A549 (cell line): ENCODE results near the gene ANO9. TPM values are rescaled to one million over a fixed set of nuclear protein-coding genes. Genes with fewer than 3 reads are reported as not detected.

Experiments
- ATAC-seq, 2 experiments: fragments of 200-7000 bp in 1 of 2; fragments of >200 bp in 1 of 2; cut with Nextera tagmentation in 1 of 2; cut with Tn5 transposase in 1 of 2; 3 replicates each; pipeline versions ENCODE4 v1.8.0 to v1.9.1; 2018 to 2020; ENCODE audit warnings: mild to moderate bottlenecking in 1 of 2, moderate library complexity in 1 of 2
- CTCF ChIA-PET: fragments of 300-600 bp; sonication (Branson Sonifier 250); formaldehyde crosslinking; extraction: SDS; loops from one replicate; lab custom pipeline; 2021; ENCODE audit warnings: antibody characterized with exemption, inconsistent platforms; lab: Yijun Ruan, JAX
- POLR2A ChIA-PET: fragments of 350-600 bp; formaldehyde crosslinking; extraction: SDS; loops from one replicate; lab custom pipeline; 2021; ENCODE audit warnings: antibody characterized with exemption, inconsistent platforms; lab: Yijun Ruan, JAX
- DNase-seq, 2 experiments: peaks; one replicate each; pipeline versions ENCODE4 v3.0.0 to v3.0.0-alpha.2; 2011 to 2016; ENCODE audit warnings: low read depth in 1 of 2, low spot score in 1 of 2
- FAIRE-seq: peaks from 2 replicates; lab custom pipeline; 2011; peaks lifted over from hg19 to GRCh38; lab: Jason Lieb, UNC
- H3K27ac ChIP-seq, 2 experiments: fragments of >200 bp; sonication (Bioruptor Twin); formaldehyde crosslinking; 3 replicates each; pipeline ENCODE4 v1.5.1; 2016 to 2017
- H3K4me1 ChIP-seq: fragments of >200 bp; sonication (Bioruptor Twin); formaldehyde crosslinking; 3 replicates; pipeline ENCODE4 v1.6.1; 2016
- H3K4me2 ChIP-seq: fragments of >200 bp; sonication (Bioruptor Twin); formaldehyde crosslinking; 3 replicates; pipeline ENCODE4 v1.6.1; 2016
- H3K4me3 ChIP-seq: fragments of >200 bp; sonication (Bioruptor Twin); formaldehyde crosslinking; 3 replicates; pipeline ENCODE4 v1.5.1; 2016
- H3K9me3 ChIP-seq: fragments of >200 bp; sonication (Bioruptor Twin); formaldehyde crosslinking; 3 replicates; pipeline ENCODE4 v1.6.1; 2016
- BCL3 ChIP-seq: fragments of >200 bp; sonication (Bioruptor Twin); formaldehyde crosslinking; IDR thresholded peaks from 3 replicates; pipeline ENCODE4 v1.6.1; 2016
- BHLHE40 ChIP-seq: IDR thresholded peaks from 2 replicates; pipeline ENCODE4 v1.6.1; 2012; ENCODE audit warnings: low read depth, low read length, inconsistent platforms
- CBX2 ChIP-seq: fragments of 200-600 bp; sonication (generic); IDR thresholded peaks from 2 replicates; pipeline ENCODE4 v1.6.1; 2016; ENCODE audit warnings: low read depth, mild to moderate bottlenecking, borderline replicate concordance
- CTCF ChIP-seq: fragments of >200 bp; sonication (Bioruptor Twin); formaldehyde crosslinking; IDR thresholded peaks from 3 replicates; pipeline ENCODE4 v1.5.1; 2016
- EHMT2 ChIP-seq: fragments of 200-600 bp; sonication (generic); IDR thresholded peaks from 2 replicates; pipeline ENCODE4 v1.6.1; 2016; ENCODE audit warnings: antibody characterized with exemption, low read depth, mild to moderate bottlenecking, moderate library complexity
- ESRRA ChIP-seq: fragments of 150-350 bp; IDR thresholded peaks from 2 replicates; pipeline ENCODE4 v1.6.1; 2014; ENCODE audit warnings: mild to moderate bottlenecking, low read length, borderline replicate concordance
- FOXS1 ChIP-seq: fragments of 250-450 bp; sonication (Bioruptor Pico); IDR thresholded peaks from 2 replicates; pipeline ENCODE4 v1.5.0; 2020; ENCODE audit warnings: mild to moderate bottlenecking, moderate library complexity
- GATA3 ChIP-seq: IDR thresholded peaks from 2 replicates; pipeline ENCODE4 v1.6.1; 2012; ENCODE audit warnings: borderline replicate concordance
- HDAC2 ChIP-seq: fragments of 200-600 bp; sonication (generic); IDR thresholded peaks from 2 replicates; pipeline ENCODE4 v1.6.1; 2016
- HOXA7 ChIP-seq: fragments of 250-450 bp; sonication (Bioruptor Pico); IDR thresholded peaks from 2 replicates; pipeline ENCODE4 v1.5.0; 2020; ENCODE audit warnings: mild to moderate bottlenecking, moderate library complexity
- HOXB13 ChIP-seq: fragments of 250-450 bp; sonication (Bioruptor Pico); IDR thresholded peaks from 2 replicates; pipeline ENCODE4 v1.5.0; 2020; ENCODE audit warnings: low read depth, mild to moderate bottlenecking, moderate library complexity
- JUNB ChIP-seq: fragments of >200 bp; sonication (Bioruptor Twin); formaldehyde crosslinking; IDR thresholded peaks from 2 replicates; pipeline ENCODE4 v1.6.1; 2016
- MYC ChIP-seq: IDR thresholded peaks from 2 replicates; pipeline ENCODE4 v1.6.1; 2012; ENCODE audit warnings: mild to moderate bottlenecking, inconsistent platforms, low read length, improper control_type of control experiment, borderline replicate concordance
- NPAS2 ChIP-seq: fragments of 250-450 bp; sonication (Bioruptor Pico); IDR thresholded peaks from 2 replicates; pipeline ENCODE4 v1.8.0; 2022; ENCODE audit warnings: mild to moderate bottlenecking, moderate library complexity, borderline replicate concordance
- NR3C1 ChIP-seq: fragments of >200 bp; sonication (Bioruptor Twin); formaldehyde crosslinking; IDR thresholded peaks from 3 replicates; pipeline ENCODE4 v1.6.1; 2017
- PBX3 ChIP-seq: IDR thresholded peaks from 2 replicates; pipeline ENCODE4 v1.6.1; 2012
- POLR2A ChIP-seq: IDR thresholded peaks from 2 replicates; pipeline ENCODE4 v1.6.1; 2012; ENCODE audit warnings: mild to moderate bottlenecking, low read length
- RARB ChIP-seq: fragments of 250-450 bp; sonication (Bioruptor Pico); IDR thresholded peaks from 2 replicates; pipeline ENCODE4 v1.8.0; 2021; ENCODE audit warnings: mild to moderate bottlenecking, moderate library complexity
- RFX5 ChIP-seq: fragments of 450-650 bp; IDR thresholded peaks from 2 replicates; pipeline ENCODE4 v1.7.1; 2014; ENCODE audit warnings: antibody characterized with exemption, mild to moderate bottlenecking, moderate library complexity
- RNF2 ChIP-seq: fragments of 200-600 bp; sonication (generic); IDR thresholded peaks from 2 replicates; pipeline ENCODE4 v1.6.1; 2016; ENCODE audit warnings: low read depth, mild to moderate bottlenecking, antibody characterized with exemption, moderate library complexity, borderline replicate concordance
- SMC3 ChIP-seq: fragments of >200 bp; sonication (Bioruptor Twin); formaldehyde crosslinking; IDR thresholded peaks from 3 replicates; pipeline ENCODE4 v1.6.1; 2018; ENCODE audit warnings: inconsistent platforms
- WGBS: methylation state at CpG from one replicate; pipeline ENCODE4 v1.1.6; 2017; ENCODE audit errors: missing lambda C conversion rate; 5-methylcytosine and 5-hydroxymethylcytosine counted together
- polyA minus RNA-seq: library from RNA; depleted of rRNA, polyadenylated mRNA; stranded (reverse); fragments of >200 nt; gene quantifications from 2 replicates; pipeline ENCODE4 v1.2.3, GENCODE V29; 2011; rRNA and poly(A)+ RNA removed
- polyA plus RNA-seq, 4 experiments: library from polyadenylated mRNA; depleted of rRNA in 3 of 4; stranded (reverse); fragments of >200 nt; fragmentation: RNase III in 1 of 4; extraction: RNeasy Plus Mini Kit Qiagen cat#74134 plus additional on column Dnase treatment in 1 of 4; gene quantifications; 2 replicates in 3 of 4; 3 replicates in 1 of 4; pipeline ENCODE4 v1.2.3, GENCODE V29; 2011 to 2017
- TF ChIP-seq, protein P1 (sequence below): fragments of 450-650 bp; IDR thresholded peaks from 2 replicates; pipeline ENCODE4 v1.6.1; 2014; ENCODE audit warnings: antibody characterized with exemption

The ANO9 gene, protein sequence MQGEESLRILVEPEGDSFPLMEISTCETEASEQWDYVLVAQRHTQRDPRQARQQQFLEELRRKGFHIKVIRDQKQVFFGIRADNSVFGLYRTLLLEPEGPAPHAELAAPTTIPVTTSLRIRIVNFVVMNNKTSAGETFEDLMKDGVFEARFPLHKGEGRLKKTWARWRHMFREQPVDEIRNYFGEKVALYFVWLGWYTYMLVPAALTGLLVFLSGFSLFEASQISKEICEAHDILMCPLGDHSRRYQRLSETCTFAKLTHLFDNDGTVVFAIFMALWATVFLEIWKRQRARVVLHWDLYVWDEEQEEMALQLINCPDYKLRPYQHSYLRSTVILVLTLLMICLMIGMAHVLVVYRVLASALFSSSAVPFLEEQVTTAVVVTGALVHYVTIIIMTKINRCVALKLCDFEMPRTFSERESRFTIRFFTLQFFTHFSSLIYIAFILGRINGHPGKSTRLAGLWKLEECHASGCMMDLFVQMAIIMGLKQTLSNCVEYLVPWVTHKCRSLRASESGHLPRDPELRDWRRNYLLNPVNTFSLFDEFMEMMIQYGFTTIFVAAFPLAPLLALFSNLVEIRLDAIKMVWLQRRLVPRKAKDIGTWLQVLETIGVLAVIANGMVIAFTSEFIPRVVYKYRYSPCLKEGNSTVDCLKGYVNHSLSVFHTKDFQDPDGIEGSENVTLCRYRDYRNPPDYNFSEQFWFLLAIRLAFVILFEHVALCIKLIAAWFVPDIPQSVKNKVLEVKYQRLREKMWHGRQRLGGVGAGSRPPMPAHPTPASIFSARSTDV
- polyA plus RNA-seq (2011; rRNA removed) (0.66 and 0.70 TPM in 2 replicates), polyA plus RNA-seq (2017; fragmentation: RNase III; extraction: RNeasy Plus Mini Kit Qiagen cat#74134 plus additional on column Dnase treatment) (0.50 to 0.55 TPM (median 0.51 TPM) in 3 replicates), polyA minus RNA-seq (0.44 and 0.58 TPM in 2 replicates)
- 0.26 and 0.32 TPM in 2 replicates for polyA plus RNA-seq (2012; cell fraction: cytosol; rRNA removed)
- 6.3 and 6.6 TPM in 2 replicates for polyA plus RNA-seq (2012; cell fraction: nucleus; rRNA removed)

- CTCF ChIA-PET: interaction anchor here (1.6 to 6.0 kb wide), 4 partner anchors 8 to 77 kb away, joined by 4 to 46 read pairs (median 9); partner anchors contain the start of gene PTDSS2
- Histone ChIP-seq H3K4me1 (peaks cover 4% of the 10 kb centered on the region; the same call in 1 of the 3 replicates), H3K4me2 (peak within 1 kb of the TSS; percentile 53), H3K9me3 (peaks cover 6% of the 10 kb centered on the region; the same call in 1 of the 3 replicates), H3K27ac (peak within 1 kb of the TSS in 1 of 2 experiments; percentile 74; a peak in 3 of 6 replicates), H3K4me3 (no peak within 1 kb of the TSS)
- WGBS: 35% methylated on average over 12 of the region's 35 CpGs
- no peak for DNase-seq
- ATAC-seq: peak in 1 of 2 experiments; percentile 37; a peak in 3 of 6 replicates
- POLR2A ChIA-PET: no interaction called here
- no peak for FAIRE-seq
- TF ChIP-seq EHMT2 (no peak), RFX5 (no peak), BHLHE40 (no peak)
Observed at GRCh38 chr11:441418-442274, at the start of gene ANO9. ANO9 (minus strand) TSS chr11:442011; CDS start chr11:441926, 85 bp downstream.

GRCh38 chr11:491358-491757 is 49.5 kb upstream of the ANO9 start:
- no peak overlapping the region for H3K4me2 ChIP-seq

More at GRCh38 chr11:491358-491757, 49.5 kb upstream of the ANO9 start:
- WGBS: 89% methylated on average over 6 of the region's 7 CpGs
- no peaks in the 10 kb centered on the region for H3K9me3 ChIP-seq
- no peak for TF ChIP-seq JUNB
- TF ChIP-seq ESRRA: no peak
- no peak for TF ChIP-seq HOXB13
- TF ChIP-seq RFX5: no peak
- TF ChIP-seq CBX2: no peak
- TF ChIP-seq BCL3: no peak
- TF ChIP-seq HDAC2: no peak
- TF ChIP-seq SMC3: no peak
- no peak for TF ChIP-seq FOXS1 (CRISPR knock-in tag)
- no peak for TF ChIP-seq NR3C1
- TF ChIP-seq, protein P1, sequence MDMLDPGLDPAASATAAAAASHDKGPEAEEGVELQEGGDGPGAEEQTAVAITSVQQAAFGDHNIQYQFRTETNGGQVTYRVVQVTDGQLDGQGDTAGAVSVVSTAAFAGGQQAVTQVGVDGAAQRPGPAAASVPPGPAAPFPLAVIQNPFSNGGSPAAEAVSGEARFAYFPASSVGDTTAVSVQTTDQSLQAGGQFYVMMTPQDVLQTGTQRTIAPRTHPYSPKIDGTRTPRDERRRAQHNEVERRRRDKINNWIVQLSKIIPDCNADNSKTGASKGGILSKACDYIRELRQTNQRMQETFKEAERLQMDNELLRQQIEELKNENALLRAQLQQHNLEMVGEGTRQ: no peak
- no peak for TF ChIP-seq HOXA7 (CRISPR knock-in tag)
- TF ChIP-seq GATA3: no peak
- no peak for TF ChIP-seq CTCF
- TF ChIP-seq POLR2A: no peak
- no peak for TF ChIP-seq MYC
- TF ChIP-seq RARB: no peak
- TF ChIP-seq RNF2: no peak
- no peak for TF ChIP-seq NPAS2 (CRISPR knock-in tag)
- TF ChIP-seq PBX3: no peak
- H3K4me3 ChIP-seq: no peak overlapping the region
- ChIA-PET CTCF (interaction anchor here (1.3 to 2.8 kb wide), 2 partner anchors 27 to 109 kb away, joined by 3 to 10 read pairs; no protein-coding TSS in a partner anchor), POLR2A (no interaction called here)
- no peak for FAIRE-seq
- no peaks in the 10 kb centered on the region for H3K4me1 ChIP-seq
- H3K27ac ChIP-seq: no peak overlapping the region
- DNase-seq: no peak
- no peak for ATAC-seq
